HG03066 (cell line): ENCODE data around the gene MDFI.

Experiments used
- ATAC-seq: cut with Tn5 transposase; IDR thresholded peaks from one replicate; pipeline ENCODE4 v1.9.1; 2021; ENCODE audit warnings: low read depth; ENCODE audit not compliant: unreplicated experiment

The MDFI gene

DNA sequence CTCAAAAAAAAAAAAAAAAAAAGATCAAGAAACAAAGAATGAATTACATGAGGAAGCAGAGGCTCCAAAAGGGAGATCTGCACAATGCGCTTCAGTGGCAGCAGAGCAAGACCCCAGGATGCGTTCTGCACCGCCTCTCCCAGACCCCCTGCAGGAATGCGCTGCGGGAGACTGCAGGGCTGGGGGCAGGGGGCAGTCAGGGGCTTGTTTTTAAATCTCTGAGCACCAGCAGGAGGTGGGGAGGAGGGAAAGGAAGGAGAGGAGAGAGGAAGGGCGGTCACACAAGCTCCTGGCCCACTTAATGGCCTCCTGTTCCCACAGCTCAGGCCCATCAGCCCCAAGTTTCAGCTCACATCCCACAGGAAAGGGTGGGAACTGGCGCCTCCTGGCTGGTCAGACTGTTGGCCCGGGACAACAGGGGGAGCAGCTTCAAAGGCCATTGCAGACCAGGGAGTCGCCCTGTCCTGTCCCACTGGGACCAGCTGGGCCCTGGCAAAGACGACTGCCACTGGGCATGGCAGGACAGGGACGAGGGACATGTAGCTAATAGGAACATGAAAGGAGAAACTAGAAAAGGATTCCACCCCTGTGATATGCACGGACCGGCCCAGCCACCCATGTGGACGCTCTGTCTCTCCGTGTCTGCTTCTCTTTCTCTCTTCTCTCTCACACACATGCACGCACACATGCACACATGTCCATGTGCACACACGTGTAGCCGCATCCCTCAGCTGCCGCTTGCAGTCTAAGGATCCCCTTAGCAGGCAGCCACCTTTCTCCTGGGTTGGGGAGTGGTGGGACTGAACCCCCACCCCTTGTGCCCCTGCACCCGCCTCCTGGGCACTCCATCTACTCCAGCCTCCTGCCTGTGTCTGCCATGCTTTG, 62.4 kb downstream of the MDFI start:
- ATAC-seq, result no peak

DNA sequence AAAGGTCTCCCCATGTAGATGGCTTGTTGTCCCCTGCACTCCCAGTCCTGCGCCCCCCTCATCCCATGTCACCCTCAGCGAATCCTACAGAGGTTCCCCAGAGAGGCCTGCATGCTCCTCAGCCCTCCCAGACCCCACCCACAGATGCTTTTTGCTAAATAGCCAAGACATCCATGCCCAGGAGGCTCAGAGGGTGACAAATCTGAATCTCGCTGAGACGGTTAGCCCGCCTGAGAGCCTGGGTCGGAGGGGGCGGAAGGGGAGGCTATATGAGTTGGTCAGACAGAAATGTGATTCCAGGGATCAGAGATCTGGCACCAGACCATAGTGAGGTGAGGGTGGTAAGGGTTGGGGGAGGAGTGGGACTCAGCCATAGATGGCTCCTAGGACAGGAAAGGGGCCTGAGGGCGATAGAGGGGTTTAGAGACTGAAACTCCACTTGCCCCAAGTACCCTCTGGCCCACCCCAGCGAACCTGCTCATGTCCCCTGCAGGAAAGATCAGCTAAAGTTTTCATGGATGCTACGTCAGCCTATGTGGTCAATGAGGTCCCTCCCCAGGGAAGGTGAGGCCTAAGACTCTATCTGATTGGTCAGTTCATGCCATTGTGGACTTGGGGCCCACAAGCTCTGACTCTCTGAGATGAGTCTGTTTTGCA, 63.9 kb downstream of the MDFI start:
- no peak for ATAC-seq

DNA sequence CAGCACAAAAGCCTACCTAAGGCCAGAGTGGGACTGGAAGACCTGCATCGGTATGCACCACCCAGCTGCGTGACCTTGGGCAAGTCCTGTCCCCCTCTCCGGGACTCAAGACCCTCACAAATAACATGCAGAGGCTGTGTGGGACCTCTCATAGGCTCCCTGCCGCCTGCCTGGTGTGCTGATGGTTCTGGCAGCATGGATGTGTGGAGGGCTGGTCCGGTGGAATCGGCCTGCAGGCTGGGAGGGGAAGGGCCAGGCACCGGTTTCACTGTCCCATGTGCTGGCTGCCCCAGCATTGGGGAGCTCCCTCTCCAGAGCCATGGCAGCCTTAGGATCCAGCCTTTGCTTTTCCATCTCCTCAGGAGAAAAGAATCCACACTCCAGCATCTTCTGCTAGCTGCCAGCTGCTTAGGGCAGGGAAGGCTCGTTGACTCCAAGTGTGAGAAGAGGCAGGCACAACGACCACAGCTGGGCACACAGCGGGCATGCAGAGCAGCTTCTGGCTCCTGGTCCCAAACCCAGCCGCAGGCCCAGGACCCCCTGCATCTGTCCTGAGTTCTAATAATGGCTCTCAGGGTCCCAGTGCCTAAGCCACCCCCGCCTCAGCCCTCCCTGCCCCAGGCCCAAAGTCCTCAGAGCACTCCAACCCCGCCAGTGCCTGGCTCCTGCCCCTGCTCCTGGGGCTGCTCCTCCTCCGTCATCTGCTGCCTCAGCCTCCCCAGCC, 64.7 kb downstream of the MDFI start:
- ATAC-seq, result no peak
